ENCODE measurements around the gene TRIM69.
"Not testable (repeated sequence)": the region's sequence is repeated elsewhere in the genome, so short reads cannot be mapped to it uniquely, and the experiment has no call there.

Gene TRIM69

DNA sequence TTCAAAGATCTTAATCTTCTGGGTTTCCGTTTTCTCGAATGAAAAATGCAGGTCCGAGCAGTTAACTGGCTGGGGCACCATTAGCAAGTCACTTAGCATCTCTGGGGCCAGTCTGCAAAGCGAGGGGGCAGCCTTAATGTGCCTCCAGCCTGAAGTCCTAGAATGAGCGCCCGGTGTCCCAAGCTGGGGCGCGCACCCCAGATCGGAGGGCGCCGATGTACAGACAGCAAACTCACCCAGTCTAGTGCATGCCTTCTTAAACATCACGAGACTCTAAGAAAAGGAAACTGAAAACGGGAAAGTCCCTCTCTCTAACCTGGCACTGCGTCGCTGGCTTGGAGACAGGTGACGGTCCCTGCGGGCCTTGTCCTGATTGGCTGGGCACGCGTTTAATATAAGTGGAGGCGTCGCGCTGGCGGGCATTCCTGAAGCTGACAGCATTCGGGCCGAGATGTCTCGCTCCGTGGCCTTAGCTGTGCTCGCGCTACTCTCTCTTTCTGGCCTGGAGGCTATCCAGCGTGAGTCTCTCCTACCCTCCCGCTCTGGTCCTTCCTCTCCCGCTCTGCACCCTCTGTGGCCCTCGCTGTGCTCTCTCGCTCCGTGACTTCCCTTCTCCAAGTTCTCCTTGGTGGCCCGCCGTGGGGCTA lies 25.1 kb upstream of the TRIM69 start, which contains the start of the genes B2M and PATL2:
TSS of gene B2M (plus strand) at position 422 of the 647 bp plus-strand sequence. CDS start at position 452, 30 bp downstream.
TSS of gene PATL2 (minus strand) at position 228 of the 647 bp plus-strand sequence. CDS start 34,833 bp downstream, outside the sequence.
- Mint-ChIP-seq H3K36me3 (peaks cover 72% of the 10 kb centered on the region), H3K27me3 (peaks cover 18% of the 10 kb centered on the region), H3K27ac (peak within 1 kb of the TSS; percentile 100), H3K9me3 (peaks cover under 1% of the 10 kb centered on the region), H3K4me1 (peaks cover 44% of the 10 kb centered on the region), H3K4me3 (peak within 1 kb of the TSS; percentile 99)
- CTCF ChIA-PET = interaction anchor here (0.5 to 13.2 kb wide), 15 partner anchors 10 to 405 kb away, joined by 3 to 282 read pairs (median 4); partner anchors contain the start of genes SPG11 and TRIM69
- peak; percentile 95 for DNase-seq

DNA sequence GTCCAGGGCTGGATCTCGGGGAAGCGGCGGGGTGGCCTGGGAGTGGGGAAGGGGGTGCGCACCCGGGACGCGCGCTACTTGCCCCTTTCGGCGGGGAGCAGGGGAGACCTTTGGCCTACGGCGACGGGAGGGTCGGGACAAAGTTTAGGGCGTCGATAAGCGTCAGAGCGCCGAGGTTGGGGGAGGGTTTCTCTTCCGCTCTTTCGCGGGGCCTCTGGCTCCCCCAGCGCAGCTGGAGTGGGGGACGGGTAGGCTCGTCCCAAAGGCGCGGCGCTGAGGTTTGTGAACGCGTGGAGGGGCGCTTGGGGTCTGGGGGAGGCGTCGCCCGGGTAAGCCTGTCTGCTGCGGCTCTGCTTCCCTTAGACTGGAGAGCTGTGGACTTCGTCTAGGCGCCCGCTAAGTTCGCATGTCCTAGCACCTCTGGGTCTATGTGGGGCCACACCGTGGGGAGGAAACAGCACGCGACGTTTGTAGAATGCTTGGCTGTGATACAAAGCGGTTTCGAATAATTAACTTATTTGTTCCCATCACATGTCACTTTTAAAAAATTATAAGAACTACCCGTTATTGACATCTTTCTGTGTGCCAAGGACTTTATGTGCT lies 24.5 kb upstream of the TRIM69 start:
- Mint-ChIP-seq H3K36me3 (peaks cover 76% of the 10 kb centered on the region), H3K27me3 (peaks cover 18% of the 10 kb centered on the region), H3K4me3 (peak overlapping the region; percentile 99), H3K4me1 (peaks cover 50% of the 10 kb centered on the region), H3K27ac (peak overlapping the region; percentile 100), H3K9me3 (no peaks in the 10 kb centered on the region)
- CTCF ChIA-PET = interaction anchor here (0.5 to 13.2 kb wide), 8 partner anchors 10 to 73 kb away, joined by 3 to 282 read pairs (median 6); partner anchors contain the start of genes SPG11 and TRIM69
- DNase-seq = peak; percentile 76

DNA sequence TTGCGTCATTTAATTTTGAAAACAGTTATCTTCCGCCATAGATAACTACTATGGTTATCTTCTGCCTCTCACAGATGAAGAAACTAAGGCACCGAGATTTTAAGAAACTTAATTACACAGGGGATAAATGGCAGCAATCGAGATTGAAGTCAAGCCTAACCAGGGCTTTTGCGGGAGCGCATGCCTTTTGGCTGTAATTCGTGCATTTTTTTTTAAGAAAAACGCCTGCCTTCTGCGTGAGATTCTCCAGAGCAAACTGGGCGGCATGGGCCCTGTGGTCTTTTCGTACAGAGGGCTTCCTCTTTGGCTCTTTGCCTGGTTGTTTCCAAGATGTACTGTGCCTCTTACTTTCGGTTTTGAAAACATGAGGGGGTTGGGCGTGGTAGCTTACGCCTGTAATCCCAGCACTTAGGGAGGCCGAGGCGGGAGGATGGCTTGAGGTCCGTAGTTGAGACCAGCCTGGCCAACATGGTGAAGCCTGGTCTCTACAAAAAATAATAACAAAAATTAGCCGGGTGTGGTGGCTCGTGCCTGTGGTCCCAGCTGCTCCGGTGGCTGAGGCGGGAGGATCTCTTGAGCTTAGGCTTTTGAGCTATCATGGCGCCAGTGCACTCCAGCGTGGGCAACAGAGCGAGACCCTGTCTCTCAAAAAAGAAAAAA lies 23.9 kb upstream of the TRIM69 start:
- peak; percentile 84 for DNase-seq
- peaks cover 18% of the 10 kb centered on the region for H3K27me3 Mint-ChIP-seq
- CTCF ChIA-PET = interaction anchor here (1.2 to 13.2 kb wide), 4 partner anchors 19 to 47 kb away, joined by 4 to 282 read pairs (median 96); partner anchors contain the start of genes SPG11 and TRIM69
- peaks cover 52% of the 10 kb centered on the region for H3K4me1 Mint-ChIP-seq
- H3K27ac Mint-ChIP-seq = peak overlapping the region; percentile 100
- peaks cover 77% of the 10 kb centered on the region for H3K36me3 Mint-ChIP-seq
- no peaks in the 10 kb centered on the region for H3K9me3 Mint-ChIP-seq
- H3K4me3 Mint-ChIP-seq = peak overlapping the region; percentile 99

- peaks cover 82% of the 10 kb centered on the region for H3K36me3 Mint-ChIP-seq
- CTCF ChIA-PET = interaction anchor here (1.2 to 13.2 kb wide), 3 partner anchors 18 to 48 kb away, joined by 4 to 282 read pairs (median 168); partner anchors contain the start of genes SPG11 and TRIM69
- peak overlapping the region; percentile 100 for H3K27ac Mint-ChIP-seq
- peaks cover 58% of the 10 kb centered on the region for H3K4me1 Mint-ChIP-seq
- H3K9me3 Mint-ChIP-seq = no peaks in the 10 kb centered on the region
- no peak for DNase-seq
- peak overlapping the region; percentile 99 for H3K4me3 Mint-ChIP-seq
- peaks cover 18% of the 10 kb centered on the region for H3K27me3 Mint-ChIP-seq
Measured at GRCh38 chr15:44713006-44713966, 23.0 kb upstream of the TRIM69 start.

GRCh38 chr15:44715142-44715796 lies 21.1 kb upstream of the TRIM69 start:
- no peaks in the 10 kb centered on the region for H3K9me3 Mint-ChIP-seq
- CTCF ChIA-PET = interaction anchor here (1.1 to 13.2 kb wide), 3 partner anchors 16 to 98 kb away, joined by 3 to 282 read pairs (median 168); partner anchors contain the start of genes SPG11 and TRIM69
- no peak for DNase-seq
- peaks cover 18% of the 10 kb centered on the region for H3K27me3 Mint-ChIP-seq
- peaks cover 83% of the 10 kb centered on the region for H3K36me3 Mint-ChIP-seq
- peak overlapping the region; percentile 99 for H3K4me3 Mint-ChIP-seq
- H3K4me1 Mint-ChIP-seq = peaks cover 60% of the 10 kb centered on the region
- H3K27ac Mint-ChIP-seq = peak overlapping the region; percentile 100

- CTCF ChIA-PET = interaction anchor here (1.1 to 13.2 kb wide), 3 partner anchors 16 to 98 kb away, joined by 3 to 282 read pairs (median 168); partner anchors contain the start of genes SPG11 and TRIM69
- Mint-ChIP-seq H3K27me3 (peaks cover 18% of the 10 kb centered on the region), H3K4me3 (peak overlapping the region; percentile 99), H3K36me3 (peaks cover 83% of the 10 kb centered on the region), H3K9me3 (no peaks in the 10 kb centered on the region), H3K27ac (peak overlapping the region; percentile 100), H3K4me1 (peaks cover 63% of the 10 kb centered on the region)
- no peak for DNase-seq
Measured at GRCh38 chr15:44715797-44716334, 20.5 kb upstream of the TRIM69 start.

DNA sequence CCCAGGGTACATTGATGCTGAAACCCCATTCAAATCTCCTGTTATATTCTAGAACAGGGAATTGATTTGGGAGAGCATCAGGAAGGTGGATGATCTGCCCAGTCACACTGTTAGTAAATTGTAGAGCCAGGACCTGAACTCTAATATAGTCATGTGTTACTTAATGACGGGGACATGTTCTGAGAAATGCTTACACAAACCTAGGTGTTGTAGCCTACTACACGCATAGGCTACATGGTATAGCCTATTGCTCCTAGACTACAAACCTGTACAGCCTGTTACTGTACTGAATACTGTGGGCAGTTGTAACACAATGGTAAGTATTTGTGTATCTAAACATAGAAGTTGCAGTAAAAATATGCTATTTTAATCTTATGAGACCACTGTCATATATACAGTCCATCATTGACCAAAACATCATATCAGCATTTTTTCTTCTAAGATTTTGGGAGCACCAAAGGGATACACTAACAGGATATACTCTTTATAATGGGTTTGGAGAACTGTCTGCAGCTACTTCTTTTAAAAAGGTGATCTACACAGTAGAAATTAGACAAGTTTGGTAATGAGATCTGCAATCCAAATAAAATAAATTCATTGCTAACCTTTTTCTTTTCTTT lies 19.2 kb upstream of the TRIM69 start:
- Mint-ChIP-seq H3K27ac (peak overlapping the region; percentile 100), H3K9me3 (no peaks in the 10 kb centered on the region), H3K27me3 (peaks cover 6% of the 10 kb centered on the region), H3K4me1 (peaks cover 75% of the 10 kb centered on the region), H3K4me3 (peak overlapping the region; percentile 99), H3K36me3 (peaks cover 72% of the 10 kb centered on the region)
- no peak for DNase-seq
- CTCF ChIA-PET = interaction anchor here (0.6 to 13.2 kb wide), 4 partner anchors 14 to 138 kb away, joined by 3 to 282 read pairs (median 86); partner anchors contain the start of genes SPG11 and TRIM69

GRCh38 chr15:44718180-44718926 lies 18.0 kb upstream of the TRIM69 start:
- DNase-seq = no peak
- no peaks in the 10 kb centered on the region for H3K9me3 Mint-ChIP-seq
- H3K27ac Mint-ChIP-seq = peak overlapping the region; percentile 97
- H3K36me3 Mint-ChIP-seq = peaks cover 61% of the 10 kb centered on the region
- CTCF ChIA-PET = interaction anchor here (5.1 to 13.2 kb wide), 2 partner anchors 13 to 54 kb away, joined by 47 to 282 read pairs; partner anchors contain the start of genes SPG11 and TRIM69
- H3K27me3 Mint-ChIP-seq = no peaks in the 10 kb centered on the region
- peak overlapping the region; percentile 99 for H3K4me3 Mint-ChIP-seq
- peaks cover 82% of the 10 kb centered on the region for H3K4me1 Mint-ChIP-seq

- no peak for DNase-seq
- peak overlapping the region; percentile 97 for H3K27ac Mint-ChIP-seq
- no peaks in the 10 kb centered on the region for H3K27me3 Mint-ChIP-seq
- peaks cover 57% of the 10 kb centered on the region for H3K36me3 Mint-ChIP-seq
- no peaks in the 10 kb centered on the region for H3K9me3 Mint-ChIP-seq
- H3K4me1 Mint-ChIP-seq = peaks cover 87% of the 10 kb centered on the region
- peak overlapping the region; percentile 40 for H3K4me3 Mint-ChIP-seq
- CTCF ChIA-PET = interaction anchor here (5.1 to 13.2 kb wide), 2 partner anchors 13 to 54 kb away, joined by 47 to 282 read pairs; partner anchors contain the start of genes SPG11 and TRIM69
Measured at GRCh38 chr15:44718927-44719292, 17.4 kb upstream of the TRIM69 start.

DNA sequence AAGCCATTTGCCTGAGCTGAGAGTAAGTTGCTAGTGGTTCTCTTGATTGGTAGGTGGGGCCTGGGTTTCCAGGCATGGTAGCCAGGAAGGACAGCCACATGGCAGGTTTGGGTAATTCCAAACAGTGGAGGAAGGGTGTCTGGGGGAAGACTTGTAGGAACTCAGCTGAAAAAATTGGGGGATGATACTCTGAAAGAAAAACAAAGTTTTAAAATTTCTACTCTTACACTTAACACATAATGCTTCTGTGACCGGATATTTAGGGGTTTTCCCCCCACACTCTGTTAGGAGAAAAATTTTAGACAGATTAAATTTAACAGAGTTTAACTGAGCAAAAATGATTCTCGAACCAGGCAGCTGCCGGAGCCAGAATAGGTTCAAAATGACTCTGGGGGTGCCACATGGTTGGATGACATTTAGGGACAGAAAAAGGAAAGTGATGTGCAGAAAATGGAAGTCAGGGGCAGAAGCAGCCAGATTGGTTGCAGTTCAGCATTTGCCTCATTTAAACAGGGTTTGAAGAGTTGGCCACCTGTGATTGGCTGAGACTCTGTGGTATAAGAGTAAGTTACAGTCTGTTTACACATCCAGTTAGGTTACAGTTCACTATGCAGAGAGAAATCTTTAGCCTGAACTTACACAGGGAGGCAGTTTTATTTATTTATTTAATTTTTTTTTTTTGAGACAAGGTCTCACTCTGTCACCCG lies 16.9 kb upstream of the TRIM69 start:
- Mint-ChIP-seq H3K4me1 (peaks cover 93% of the 10 kb centered on the region), H3K4me3 (peak overlapping the region; percentile 40), H3K27me3 (no peaks in the 10 kb centered on the region), H3K36me3 (peaks cover 52% of the 10 kb centered on the region), H3K27ac (peak overlapping the region; percentile 97), H3K9me3 (no peaks in the 10 kb centered on the region)
- CTCF ChIA-PET = interaction anchor here (1.5 to 13.2 kb wide), 3 partner anchors 12 to 75 kb away, joined by 3 to 282 read pairs (median 47); partner anchors contain the start of genes SPG11 and TRIM69
- peak; percentile 65 for DNase-seq

GRCh38 chr15:44720000-44720435 lies 16.3 kb upstream of the TRIM69 start:
- not testable (repeated sequence) for H3K9me3 Mint-ChIP-seq, H3K27me3 Mint-ChIP-seq
- Mint-ChIP-seq H3K4me1 (peaks cover 94% of the 10 kb centered on the region), H3K27ac (peak overlapping the region; percentile 97), H3K36me3 (peaks cover 47% of the 10 kb centered on the region), H3K4me3 (peak overlapping the region; percentile 4)
- CTCF ChIA-PET = interaction anchor here (1.5 to 13.2 kb wide), 3 partner anchors 12 to 75 kb away, joined by 3 to 282 read pairs (median 47); partner anchors contain the start of genes SPG11 and TRIM69
- DNase-seq = peak; percentile 52
